NB4 (cell line): ENCODE measurements around the gene CHST14.

ENCODE experiments used
- DNase-seq: peaks from one replicate; pipeline ENCODE4 v3.0.0; 2010; ENCODE audit warnings: low read depth
- H3K4me3 ChIP-seq: one replicate; pipeline ENCODE4 v1.5.1; 2011; ENCODE audit warnings: mild to moderate bottlenecking, low read depth, low read length, moderate library complexity
- CTCF ChIP-seq: IDR thresholded peaks from one replicate; pipeline ENCODE4 v1.5.1; 2012; ENCODE audit warnings: low read depth, low read length
- MAX ChIP-seq: IDR thresholded peaks from 2 replicates; pipeline ENCODE4 v1.6.1; 2011; ENCODE audit warnings: low read depth, low read length
- MYC ChIP-seq: IDR thresholded peaks from 2 replicates; pipeline ENCODE4 v1.6.1; 2011; ENCODE audit warnings: low read depth, low read length
- POLR2A ChIP-seq: IDR thresholded peaks from 2 replicates; pipeline ENCODE4 v1.6.1; 2011; ENCODE audit warnings: mild to moderate bottlenecking; ENCODE audit not compliant: insufficient read length; ENCODE audit errors: extremely low read depth

CHST14 gene

GRCh38 chr15:40486066-40486770, 15.4 kb downstream of the CHST14 start:
- TF ChIP-seq CTCF (no peak), MYC (no peak), POLR2A (no peak), MAX (no peak)
- no peak for DNase-seq
- no peak overlapping the region for H3K4me3 ChIP-seq

GRCh38 chr15:40487816-40488682, 17.3 kb downstream of the CHST14 start:
- DNase-seq: no peak
- TF ChIP-seq CTCF: no peak
- no peak for TF ChIP-seq POLR2A
- TF ChIP-seq MYC: no peak
- no peak for TF ChIP-seq MAX
- H3K4me3 ChIP-seq: no peak overlapping the region

GRCh38 chr15:40489274-40490175, 18.7 kb downstream of the CHST14 start:
- no peak for DNase-seq
- no peak overlapping the region for H3K4me3 ChIP-seq
- no peak for TF ChIP-seq MAX
- TF ChIP-seq CTCF: no peak
- TF ChIP-seq POLR2A: no peak
- no peak for TF ChIP-seq MYC

GRCh38 chr15:40493089-40493840, 22.5 kb downstream of the CHST14 start:
- DNase-seq: peak; percentile 77
- TF ChIP-seq MAX (no peak), POLR2A (no peak), MYC (no peak), CTCF (no peak)

GRCh38 chr15:40495516-40495915, 24.7 kb downstream of the CHST14 start:
- DNase-seq: no peak
- TF ChIP-seq CTCF: no peak
- no peak for TF ChIP-seq MAX
- TF ChIP-seq POLR2A: no peak
- no peak for TF ChIP-seq MYC
- no peak overlapping the region for H3K4me3 ChIP-seq

More at GRCh38 chr15:40493089-40493840, 22.5 kb downstream of the CHST14 start:
- H3K4me3 ChIP-seq: no peak overlapping the region
